Activated CD4-positive, alpha-beta T cell treated with anti-CD3 and anti-CD28 coated beads, Interleukin-2, amount 10 ng/mL, durations not matched to agents 7 days and 5 days (primary cell): ENCODE measurements around the gene SFSWAP. TPM values are rescaled to one million over a fixed set of nuclear protein-coding genes. Genes with fewer than 3 reads are reported as not detected.
A peak's percentile ranks its signal among the peaks of the same experiment; 100 is the strongest.

Source experiments
- CTCF ChIA-PET: fragments of 350-600 bp; sonication (Branson Sonifier 250); formaldehyde crosslinking; loops from one replicate; lab custom pipeline; 2021; ENCODE audit warnings: antibody characterized with exemption; lab: Charles Lee
- POLR2A ChIA-PET: fragments of 350-600 bp; sonication (Branson Sonifier 250); formaldehyde crosslinking; loops from one replicate; lab custom pipeline; 2021; ENCODE audit warnings: antibody characterized with exemption; lab: Charles Lee
- DNase-seq: peaks from one replicate; pipeline ENCODE4 v3.0.0-alpha.2; 2020
- H3K27ac Mint-ChIP-seq: one replicate; pipeline ENCODE4 v1.8.0; 2021; ENCODE audit warnings: mild to moderate bottlenecking, moderate library complexity, mixed read lengths
- H3K27me3 Mint-ChIP-seq: one replicate; pipeline ENCODE4 v1.8.0; 2021; ENCODE audit warnings: mixed read lengths
- H3K36me3 Mint-ChIP-seq: one replicate; pipeline ENCODE4 v1.8.0; 2021; ENCODE audit warnings: low read depth, mixed read lengths
- H3K4me1 Mint-ChIP-seq: one replicate; pipeline ENCODE4 v1.8.0; 2021; ENCODE audit warnings: mixed read lengths
- H3K4me3 Mint-ChIP-seq: one replicate; pipeline ENCODE4 v1.8.0; 2021; ENCODE audit warnings: mild to moderate bottlenecking, moderate library complexity, mixed read lengths
- H3K9me3 Mint-ChIP-seq: one replicate; pipeline ENCODE4 v1.8.0; 2021; ENCODE audit warnings: mixed read lengths
- total RNA-seq, 2 experiments: library from RNA; stranded (reverse); gene quantifications; one replicate each; pipeline ENCODE4 v1.2.3, GENCODE V29; 2021

SFSWAP gene
- total RNA-seq, 2 experiments from 2014 or later: 51.4 to 59.0 TPM

DNA sequence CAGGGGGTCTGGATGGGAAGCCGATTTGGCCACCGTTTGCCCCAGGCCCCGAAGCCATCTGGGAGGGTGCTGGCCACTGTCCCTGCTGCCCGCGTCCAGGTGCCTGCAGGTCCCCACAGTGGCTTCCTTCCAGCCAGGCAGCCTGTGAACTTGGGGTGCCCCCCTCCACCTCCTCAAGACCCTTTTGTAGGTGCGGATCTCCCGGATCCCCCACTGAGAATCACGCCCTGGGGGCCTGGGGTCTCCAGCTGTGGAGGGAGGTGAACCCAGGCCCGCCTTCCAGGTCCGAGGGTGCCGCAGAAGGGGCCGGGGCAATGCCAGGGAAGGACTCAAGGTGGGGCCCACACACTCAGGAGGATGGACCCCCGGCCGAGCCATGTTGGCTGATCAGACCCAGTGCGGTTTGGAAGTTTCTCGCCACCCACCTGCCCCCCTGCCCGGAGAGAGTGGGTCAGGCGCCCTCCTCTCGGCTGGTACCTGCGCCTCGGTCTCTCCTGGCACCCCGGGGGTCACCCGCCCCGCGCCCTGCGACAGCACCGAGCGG, 119.0 kb downstream of the SFSWAP start:
- CTCF ChIA-PET: interaction anchor here (1.4 to 2.2 kb wide), 2 partner anchors 724 to 728 kb away, joined by 3 to 8 read pairs; no protein-coding TSS in a partner anchor

DNA sequence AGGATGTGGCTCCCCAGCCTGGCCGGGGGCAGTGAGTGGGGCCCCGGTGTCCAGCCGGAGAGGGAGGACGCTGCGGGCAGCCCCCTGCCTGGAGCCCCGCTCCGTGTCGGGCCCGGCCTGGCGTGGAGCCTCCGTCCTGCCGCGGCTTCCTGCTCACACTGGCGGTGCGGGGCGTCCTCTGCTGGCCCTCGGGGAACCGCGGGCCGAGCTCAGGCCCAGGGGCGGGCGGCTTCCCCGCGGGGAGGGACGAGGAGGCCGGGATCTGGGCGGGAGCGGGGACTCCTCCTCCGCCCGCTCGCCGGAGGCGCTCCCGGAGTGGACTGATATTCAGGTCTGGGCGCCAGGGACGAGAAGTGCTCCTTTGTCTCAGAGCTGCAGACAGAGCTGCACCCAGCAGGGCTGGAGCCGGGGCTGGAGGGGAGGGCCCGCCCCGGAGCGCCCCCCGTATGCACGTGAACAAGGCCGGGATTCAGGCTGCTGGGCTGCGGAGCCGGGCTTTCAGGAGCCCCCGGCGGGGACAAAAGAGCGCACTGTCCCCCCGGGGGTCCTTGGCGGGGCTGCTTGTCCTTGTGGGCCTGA, 119.5 kb downstream of the SFSWAP start:
- CTCF ChIA-PET: interaction anchor here (0.9 to 2.2 kb wide), 3 partner anchors 66 to 729 kb away, joined by 3 to 8 read pairs (median 3); no protein-coding TSS in a partner anchor
- H3K27ac Mint-ChIP-seq: no peak overlapping the region
- no peaks in the 10 kb centered on the region for H3K36me3 Mint-ChIP-seq
- no peaks in the 10 kb centered on the region for H3K9me3 Mint-ChIP-seq
- POLR2A ChIA-PET: no interaction called here
- H3K27me3 Mint-ChIP-seq: peaks cover 46% of the 10 kb centered on the region
- DNase-seq: peak; percentile 31
- peaks cover 13% of the 10 kb centered on the region for H3K4me1 Mint-ChIP-seq
- H3K4me3 Mint-ChIP-seq: no peak overlapping the region

More for the DNA sequence above, 119.0 kb downstream of the SFSWAP start:
- no peaks in the 10 kb centered on the region for H3K9me3 Mint-ChIP-seq
- H3K4me1 Mint-ChIP-seq: peaks cover 13% of the 10 kb centered on the region
- no peaks in the 10 kb centered on the region for H3K36me3 Mint-ChIP-seq
- POLR2A ChIA-PET: no interaction called here
- H3K27ac Mint-ChIP-seq: no peak overlapping the region
- DNase-seq: no peak
- no peak overlapping the region for H3K4me3 Mint-ChIP-seq
- H3K27me3 Mint-ChIP-seq: peaks cover 50% of the 10 kb centered on the region

DNA sequence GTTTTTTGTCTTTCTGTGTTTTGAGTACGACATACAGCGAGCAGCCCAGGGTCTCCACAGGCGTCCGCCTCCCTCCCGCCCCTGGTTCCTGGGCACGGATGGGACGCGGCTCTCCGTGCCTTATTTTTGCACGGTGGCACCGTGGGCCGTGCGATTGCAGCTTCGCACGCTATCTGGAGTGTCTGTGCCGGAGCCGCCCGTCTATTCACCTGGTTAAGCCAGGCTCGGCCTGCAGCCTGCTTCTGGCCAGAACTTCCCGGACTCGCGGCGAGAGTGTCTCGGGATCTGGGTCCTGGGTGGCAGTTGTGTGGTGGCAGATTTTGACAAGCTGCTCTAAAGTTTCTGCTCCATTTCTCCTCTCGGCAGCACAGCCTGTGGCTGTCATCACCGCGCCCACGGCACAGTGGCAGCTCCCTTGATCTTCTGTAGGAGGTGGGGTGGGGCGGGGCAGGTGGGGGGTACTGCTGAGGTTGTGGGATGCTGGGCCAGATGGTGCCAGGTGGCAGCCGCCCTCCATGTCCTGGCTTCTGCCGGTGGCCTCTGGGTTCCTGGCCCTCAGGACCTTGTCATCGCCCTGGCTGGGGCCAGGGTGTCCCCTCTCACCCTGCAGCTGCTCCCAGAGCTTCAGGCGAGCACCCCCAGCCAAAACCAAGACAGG, 120.2 kb downstream of the SFSWAP start:
- POLR2A ChIA-PET: no interaction called here
- Mint-ChIP-seq H3K27ac (no peak overlapping the region), H3K9me3 (no peaks in the 10 kb centered on the region), H3K27me3 (peaks cover 40% of the 10 kb centered on the region), H3K36me3 (no peaks in the 10 kb centered on the region), H3K4me1 (peaks cover 13% of the 10 kb centered on the region), H3K4me3 (no peak overlapping the region)
- DNase-seq: peak; percentile 19
- CTCF ChIA-PET: interaction anchor here (0.9 to 2.2 kb wide), 3 partner anchors 67 to 729 kb away, joined by 3 to 8 read pairs (median 3); no protein-coding TSS in a partner anchor

DNA sequence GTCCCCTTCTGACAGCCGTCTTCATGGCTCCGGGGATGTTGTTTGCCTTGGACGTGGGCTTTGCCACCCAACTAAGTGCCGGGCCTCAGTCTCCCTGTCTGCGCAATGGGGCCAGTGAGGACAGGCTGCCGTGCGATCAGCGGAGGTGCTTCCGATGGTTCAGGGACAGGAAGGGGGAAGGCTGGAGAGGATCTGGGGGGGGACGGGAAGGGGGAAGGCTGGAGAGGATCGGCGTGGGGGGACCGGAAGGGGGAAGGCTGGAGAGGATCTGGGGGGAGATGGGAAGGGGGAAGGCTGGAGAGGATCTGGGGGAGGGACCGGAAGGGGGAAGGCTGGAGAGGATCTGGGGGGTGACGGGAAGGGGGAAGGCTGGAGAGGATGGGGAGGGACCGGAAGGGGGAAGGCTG, 120.7 kb downstream of the SFSWAP start:
- peaks cover 34% of the 10 kb centered on the region for H3K27me3 Mint-ChIP-seq
- H3K27ac Mint-ChIP-seq: no peak overlapping the region
- H3K9me3 Mint-ChIP-seq: no peaks in the 10 kb centered on the region
- POLR2A ChIA-PET: no interaction called here
- H3K4me1 Mint-ChIP-seq: peaks cover 13% of the 10 kb centered on the region
- H3K36me3 Mint-ChIP-seq: no peaks in the 10 kb centered on the region
- CTCF ChIA-PET: interaction anchor here (2.2 kb wide), 1 partner anchor 726 kb away, joined by 8 read pairs; no protein-coding TSS in a partner anchor
- no peak for DNase-seq
- H3K4me3 Mint-ChIP-seq: no peak overlapping the region

DNA sequence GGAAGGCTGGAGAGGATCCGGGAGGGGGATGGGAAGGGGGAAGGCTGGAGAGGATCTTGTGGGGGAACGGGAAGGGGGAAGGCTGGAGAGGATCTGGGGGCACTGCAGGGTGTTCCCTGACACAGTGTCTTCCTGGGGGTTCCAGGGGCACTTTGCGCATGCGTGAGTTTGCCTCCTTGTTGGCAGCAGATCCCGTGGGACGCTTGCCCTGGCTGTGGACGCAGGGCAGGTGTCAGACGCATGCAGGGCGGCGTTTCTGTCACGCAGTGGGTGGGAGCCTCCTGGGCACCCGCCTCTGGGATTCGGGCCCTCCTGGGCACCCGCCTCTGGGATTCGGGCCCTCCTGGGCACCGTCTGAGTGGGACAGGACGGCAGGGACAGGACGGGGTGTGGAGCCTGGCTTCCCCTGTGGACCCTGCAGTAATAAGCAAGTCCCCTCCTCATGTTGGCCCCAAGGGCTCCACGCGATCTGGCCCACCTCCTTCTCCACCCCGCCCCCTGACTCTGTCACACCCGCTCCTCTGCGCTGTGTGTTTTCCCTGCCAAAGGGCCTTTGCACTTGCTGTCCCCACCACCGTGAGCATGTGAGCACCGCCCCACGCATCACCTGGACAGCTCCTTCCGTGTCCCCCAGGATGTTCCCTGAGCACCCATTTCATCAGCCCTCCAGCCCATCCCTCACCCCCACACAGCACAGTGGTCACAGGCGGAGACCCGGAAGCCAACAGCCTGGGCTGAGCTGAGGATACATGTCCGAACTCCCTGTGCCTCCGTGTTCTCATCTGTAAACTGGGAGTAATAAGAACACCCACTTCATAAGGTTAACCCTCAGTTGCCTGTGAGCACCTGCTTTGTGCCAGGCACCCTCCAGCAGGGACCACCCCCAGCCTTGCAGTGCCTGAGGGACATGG, 121.7 kb downstream of the SFSWAP start:
- peaks cover 12% of the 10 kb centered on the region for H3K4me1 Mint-ChIP-seq
- POLR2A ChIA-PET: no interaction called here
- H3K27ac Mint-ChIP-seq: no peak overlapping the region
- H3K27me3 Mint-ChIP-seq: peaks cover 27% of the 10 kb centered on the region
- H3K9me3 Mint-ChIP-seq: no peaks in the 10 kb centered on the region
- CTCF ChIA-PET: no interaction called here
- H3K36me3 Mint-ChIP-seq: no peaks in the 10 kb centered on the region
- no peak overlapping the region for H3K4me3 Mint-ChIP-seq
- DNase-seq: no peak

DNA sequence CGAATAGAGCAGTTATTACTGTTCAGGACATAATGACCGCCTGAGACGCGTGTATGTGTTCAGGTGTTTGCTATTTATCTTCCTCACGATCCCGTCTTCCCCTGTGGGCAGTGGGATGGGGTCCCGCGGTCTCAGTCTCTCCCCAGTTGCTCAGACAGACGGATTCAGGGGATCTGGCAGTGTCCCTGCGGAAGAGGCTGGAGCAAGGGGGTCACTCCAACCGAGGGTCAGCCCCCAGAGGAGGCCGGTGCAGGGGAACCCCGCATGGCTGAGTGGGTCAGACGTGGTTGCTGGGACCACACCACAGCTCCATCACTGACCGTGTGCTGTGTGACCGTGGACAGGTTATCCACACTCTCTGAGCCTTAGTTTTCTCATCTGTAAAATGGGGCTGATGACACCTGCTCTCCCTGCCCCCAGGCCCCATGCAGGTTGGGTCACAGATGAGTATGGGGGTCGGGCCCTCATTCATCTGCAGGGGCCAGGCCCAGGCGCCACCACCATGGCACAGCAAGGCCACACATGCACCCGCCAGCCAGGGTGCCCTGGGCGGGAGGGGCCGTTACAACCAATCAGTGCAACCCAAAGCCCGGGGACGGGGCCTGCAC, 122.5 kb downstream of the SFSWAP start:
- H3K4me1 Mint-ChIP-seq: peaks cover 11% of the 10 kb centered on the region
- H3K4me3 Mint-ChIP-seq: no peak overlapping the region
- H3K27ac Mint-ChIP-seq: no peak overlapping the region
- ChIA-PET POLR2A (no interaction called here), CTCF (no interaction called here)
- DNase-seq: no peak
- no peaks in the 10 kb centered on the region for H3K36me3 Mint-ChIP-seq
- H3K27me3 Mint-ChIP-seq: peaks cover 25% of the 10 kb centered on the region
- no peaks in the 10 kb centered on the region for H3K9me3 Mint-ChIP-seq

DNA sequence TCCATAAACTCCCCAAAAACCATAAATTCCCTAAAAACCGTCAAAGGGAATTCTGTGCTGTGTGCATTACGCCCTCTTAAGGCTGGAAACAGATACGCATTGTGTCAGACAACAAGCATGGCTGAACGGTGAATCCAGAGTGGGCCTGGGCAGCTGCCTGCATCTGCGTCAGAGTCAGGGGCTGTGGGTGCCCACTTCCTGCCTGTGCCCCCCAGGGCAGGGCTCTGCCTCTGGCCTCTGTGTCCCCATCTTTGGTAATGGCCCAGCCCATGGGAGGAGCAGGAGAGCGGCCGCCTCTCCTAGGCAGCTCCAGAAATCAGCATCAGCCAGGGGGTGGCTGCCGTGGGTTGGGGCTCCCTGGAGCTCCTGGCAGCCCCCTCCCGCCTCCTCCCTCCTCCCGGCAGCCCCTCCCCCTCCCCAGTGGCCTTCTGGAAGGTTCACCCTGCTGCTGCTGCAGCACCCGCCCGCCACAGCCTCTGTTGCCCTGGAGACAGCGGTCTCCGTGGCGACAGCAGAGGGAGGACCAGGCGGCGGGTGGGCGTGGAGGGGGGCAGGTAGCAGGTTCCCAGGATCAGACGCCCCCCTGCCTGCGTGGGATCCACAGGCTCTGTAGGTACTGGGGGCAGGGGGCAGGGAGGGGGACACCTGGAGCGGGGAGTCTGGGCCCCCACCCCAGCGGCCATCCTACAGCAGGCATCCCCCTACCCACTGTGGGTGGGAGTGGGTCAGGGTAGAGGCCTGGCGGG, 123.2 kb downstream of the SFSWAP start:
- no peak for DNase-seq
- no peak overlapping the region for H3K27ac Mint-ChIP-seq
- CTCF ChIA-PET: no interaction called here
- H3K4me1 Mint-ChIP-seq: peaks cover 11% of the 10 kb centered on the region
- H3K27me3 Mint-ChIP-seq: peaks cover 25% of the 10 kb centered on the region
- H3K9me3 Mint-ChIP-seq: no peaks in the 10 kb centered on the region
- POLR2A ChIA-PET: no interaction called here
- no peaks in the 10 kb centered on the region for H3K36me3 Mint-ChIP-seq
- no peak overlapping the region for H3K4me3 Mint-ChIP-seq

DNA sequence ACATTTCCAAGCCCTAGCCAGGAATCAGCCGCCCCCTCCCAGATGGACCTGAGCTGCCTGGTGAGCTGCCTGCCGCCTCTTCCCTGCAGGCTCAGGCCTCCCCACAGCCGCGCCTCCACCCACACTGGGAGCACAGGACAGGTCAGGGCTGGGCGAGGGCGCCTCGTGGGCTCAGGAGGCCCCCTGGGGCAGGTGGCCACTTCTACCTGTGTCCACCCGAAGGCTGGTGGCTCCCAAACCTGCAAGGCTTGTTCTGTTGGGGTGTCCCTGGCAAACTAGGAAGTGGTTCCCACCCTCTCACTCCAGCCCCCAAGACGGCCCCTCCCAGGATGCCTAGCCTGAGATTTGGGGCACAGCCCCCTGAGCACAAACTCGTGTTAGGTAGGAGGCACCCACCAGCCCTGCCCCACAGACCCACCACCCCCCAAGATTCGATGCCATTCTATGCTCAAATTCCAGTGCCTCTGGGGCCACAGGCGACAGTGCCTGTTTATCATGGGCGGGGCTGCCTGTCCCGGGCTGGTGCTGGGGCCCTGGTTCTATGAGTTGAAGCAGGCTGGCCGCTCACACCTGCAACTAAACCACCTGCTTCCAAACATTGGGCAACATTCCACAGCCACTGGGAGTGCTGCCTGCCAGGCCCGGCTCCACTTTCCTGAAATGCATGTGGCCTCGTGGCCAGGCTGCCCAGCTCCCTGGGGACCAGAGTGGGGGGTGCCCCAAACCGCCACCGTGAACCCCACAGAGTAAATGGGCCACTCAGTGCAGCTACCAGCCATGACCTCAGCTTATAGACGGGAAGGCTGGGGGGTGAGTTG, 124.1 kb downstream of the SFSWAP start:
- no peak for DNase-seq
- ChIA-PET CTCF (no interaction called here), POLR2A (no interaction called here)
- no peaks in the 10 kb centered on the region for H3K36me3 Mint-ChIP-seq
- no peak overlapping the region for H3K4me3 Mint-ChIP-seq
- peaks cover 17% of the 10 kb centered on the region for H3K27me3 Mint-ChIP-seq
- no peaks in the 10 kb centered on the region for H3K9me3 Mint-ChIP-seq
- H3K27ac Mint-ChIP-seq: no peak overlapping the region
- H3K4me1 Mint-ChIP-seq: peaks cover 7% of the 10 kb centered on the region

DNA sequence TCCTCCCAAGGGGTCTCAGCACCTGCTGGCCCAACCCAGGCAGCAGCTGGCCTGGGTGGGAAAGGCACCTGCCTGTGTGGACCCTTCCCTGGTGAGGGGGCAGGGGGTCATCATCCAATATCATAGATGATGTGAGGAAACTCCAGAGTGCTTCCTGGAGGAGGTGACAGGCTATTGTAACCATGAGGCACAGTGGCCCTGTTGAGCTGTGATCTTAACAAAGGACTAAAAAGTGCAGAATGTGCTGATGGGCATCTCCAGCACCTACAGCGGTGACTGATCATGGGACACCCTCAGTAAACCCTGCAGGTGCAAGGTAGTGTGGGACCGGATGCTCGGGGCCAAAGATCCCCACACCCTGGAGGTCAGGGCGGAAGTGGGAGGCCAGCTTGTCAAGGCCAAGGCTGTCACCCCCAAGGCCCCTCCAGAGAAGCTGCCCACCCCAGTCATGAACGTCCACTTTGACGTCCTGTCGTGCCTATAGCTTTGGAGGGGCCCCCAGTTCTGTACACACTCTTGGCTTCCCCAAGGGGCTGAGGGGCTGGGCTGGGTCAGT, 124.8 kb downstream of the SFSWAP start:
- Mint-ChIP-seq H3K4me3 (no peak overlapping the region), H3K36me3 (no peaks in the 10 kb centered on the region), H3K27me3 (peaks cover 17% of the 10 kb centered on the region), H3K4me1 (peaks cover 7% of the 10 kb centered on the region), H3K9me3 (no peaks in the 10 kb centered on the region), H3K27ac (no peak overlapping the region)
- CTCF ChIA-PET: interaction anchor here (1.0 kb wide), 1 partner anchor 116 kb away, joined by 3 read pairs; no protein-coding TSS in a partner anchor
- POLR2A ChIA-PET: no interaction called here
- DNase-seq: no peak

DNA sequence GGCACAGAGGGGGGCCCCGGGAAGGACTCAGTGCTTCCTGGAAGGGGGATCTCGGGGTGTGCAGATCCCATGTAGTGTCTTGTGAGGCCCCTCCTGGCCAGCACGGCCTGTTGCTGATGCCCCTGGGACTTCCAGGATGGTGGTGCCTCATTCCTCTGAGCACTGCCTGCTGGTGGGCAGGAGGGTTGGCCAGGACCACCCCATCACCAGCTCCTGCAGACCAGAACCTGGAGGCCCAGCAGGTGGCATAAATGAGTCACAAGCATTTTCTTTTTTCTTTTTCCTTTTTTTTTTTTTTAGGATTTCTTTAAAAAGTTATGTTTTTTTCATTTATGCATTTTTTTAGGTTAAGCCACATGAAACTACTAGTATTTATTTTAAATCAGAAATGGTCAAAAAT, 125.3 kb downstream of the SFSWAP start:
- Mint-ChIP-seq H3K27ac (no peak overlapping the region), H3K4me1 (peaks cover 3% of the 10 kb centered on the region), H3K4me3 (no peak overlapping the region), H3K27me3 (peaks cover 12% of the 10 kb centered on the region), H3K9me3 (no peaks in the 10 kb centered on the region), H3K36me3 (no peaks in the 10 kb centered on the region)
- DNase-seq: no peak
- ChIA-PET CTCF (interaction anchor here (1.0 kb wide), 1 partner anchor 117 kb away, joined by 3 read pairs; no protein-coding TSS in a partner anchor), POLR2A (no interaction called here)
